HG02970 (cell line): ENCODE data around the gene AUTS2.

Experiments
- ATAC-seq: cut with Tn5 transposase; IDR thresholded peaks from one replicate; pipeline ENCODE4 v1.9.1; 2021; ENCODE audit warnings: mild to moderate bottlenecking, moderate library complexity, moderate number of reproducible peaks; ENCODE audit not compliant: unreplicated experiment, low FRiP score

AUTS2 gene

DNA sequence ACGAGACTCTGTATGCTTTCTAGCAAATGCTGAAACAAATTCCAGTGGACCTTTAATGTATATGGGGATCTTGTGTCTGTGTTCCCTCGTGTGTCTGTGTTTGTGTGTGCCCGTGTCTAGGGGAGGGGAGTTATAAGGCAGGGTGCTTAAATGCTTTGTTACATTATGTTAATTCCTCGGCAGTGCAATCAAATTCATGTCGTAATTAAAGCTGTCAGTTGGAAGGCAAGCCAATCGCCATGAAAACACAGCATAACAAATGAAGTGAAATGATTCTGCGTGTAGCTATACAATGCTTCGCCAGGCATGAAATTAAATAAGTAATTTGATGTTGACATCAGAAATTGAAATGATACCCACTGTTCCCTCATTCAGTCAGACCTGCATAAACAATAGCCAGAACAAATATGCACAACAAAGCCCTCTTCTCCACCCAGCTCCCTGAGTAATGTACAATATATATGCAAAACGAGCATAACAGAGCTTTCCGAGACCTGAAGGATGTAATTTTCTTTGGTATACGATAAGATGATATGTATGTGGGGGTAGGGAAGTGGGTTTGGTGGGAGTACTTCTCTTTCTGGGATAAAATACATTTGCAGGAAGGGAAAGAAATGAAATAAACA, 534.1 kb downstream of the AUTS2 start:
- no peak for ATAC-seq

- no peak for ATAC-seq
Measured at GRCh38 chr7:70132852-70133690, 534.8 kb downstream of the AUTS2 start.

DNA sequence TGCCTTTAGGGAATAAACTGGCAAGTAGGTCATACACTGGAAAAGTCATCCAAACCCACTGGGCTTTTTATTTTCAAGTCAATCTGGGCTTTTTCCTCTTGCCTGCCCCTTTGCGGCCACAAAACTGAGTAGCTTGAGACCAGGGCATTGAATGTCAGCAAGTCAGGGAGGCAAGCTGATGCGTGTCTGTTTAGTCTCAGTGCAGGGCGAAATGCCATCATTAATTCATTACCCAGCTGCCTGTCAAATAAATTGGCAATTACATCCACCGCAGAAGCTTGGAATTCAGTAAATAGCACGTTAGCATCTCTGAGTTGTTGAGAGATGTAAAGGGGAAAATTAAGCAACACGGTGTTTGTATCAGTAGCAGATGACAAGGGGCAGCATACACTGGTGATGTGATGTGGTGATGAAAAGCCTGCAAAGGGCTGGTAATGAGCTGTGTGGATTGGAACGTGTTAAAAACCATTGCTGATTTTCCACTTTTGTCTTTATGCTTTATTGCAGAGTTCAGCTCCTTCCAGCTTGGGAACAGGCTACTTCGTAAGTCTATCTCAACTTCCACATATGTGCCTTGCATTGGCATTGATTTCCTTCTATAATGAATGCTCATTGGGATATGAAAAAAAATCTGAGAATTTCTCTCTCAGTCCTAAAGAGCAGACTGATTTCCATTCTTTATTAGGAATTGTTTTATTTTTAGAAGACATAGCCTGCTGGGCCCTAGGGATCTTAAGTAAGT, 535.9 kb downstream of the AUTS2 start:
- no peak for ATAC-seq

DNA sequence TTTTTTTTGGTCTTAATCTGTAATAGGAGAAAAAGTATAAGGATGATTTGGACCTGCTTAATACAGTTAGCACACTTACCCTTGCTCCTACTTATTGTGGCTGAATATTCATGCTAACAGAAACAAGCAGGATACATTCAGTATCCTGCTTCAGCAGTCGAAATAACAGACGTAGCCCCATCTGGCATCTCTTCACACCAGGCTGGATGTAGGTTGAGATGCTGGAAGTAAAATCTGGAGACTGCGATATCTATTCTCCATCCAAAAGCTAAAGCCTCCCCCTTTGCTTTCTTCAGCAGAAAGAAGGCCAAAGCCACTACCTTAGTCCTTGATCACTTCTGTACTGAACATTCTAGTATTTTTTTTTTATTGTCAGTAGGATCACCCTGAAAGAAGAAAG, 537.4 kb downstream of the AUTS2 start:
- no peak for ATAC-seq

GRCh38 chr7:70137126-70137525, 538.9 kb downstream of the AUTS2 start:
- no peak for ATAC-seq

DNA sequence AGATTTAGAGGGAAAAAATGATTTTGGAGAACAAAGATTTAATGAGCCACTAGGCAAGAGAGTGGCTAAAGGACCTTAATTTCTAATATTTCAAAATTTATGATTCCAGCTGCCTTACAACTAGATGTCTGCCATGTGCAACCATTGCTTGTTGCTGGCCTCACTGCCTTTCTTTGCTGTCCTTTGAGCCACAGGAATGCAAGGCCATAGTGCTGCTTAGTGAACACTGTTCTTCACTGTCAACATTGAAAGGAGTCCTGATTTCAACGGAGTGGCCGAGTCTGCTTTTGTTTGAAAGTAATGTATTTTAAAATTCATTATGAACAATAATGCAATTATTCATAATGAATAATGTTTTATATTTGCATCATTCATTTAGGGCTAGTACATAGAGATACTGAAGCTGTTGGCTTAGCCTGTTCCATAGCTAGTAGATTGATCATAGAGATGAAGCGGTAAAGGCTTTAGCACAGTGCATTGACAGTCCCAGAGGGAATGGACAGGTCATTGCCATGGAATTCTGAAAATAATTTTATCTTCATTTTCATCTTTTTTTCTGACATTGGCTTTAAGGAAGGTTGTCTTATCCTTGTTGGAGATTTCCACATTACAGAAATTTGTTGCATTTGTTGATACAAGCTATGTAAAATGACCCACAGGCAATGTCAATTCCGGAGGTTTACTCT, 544.1 kb downstream of the AUTS2 start:
- ATAC-seq: no peak

DNA sequence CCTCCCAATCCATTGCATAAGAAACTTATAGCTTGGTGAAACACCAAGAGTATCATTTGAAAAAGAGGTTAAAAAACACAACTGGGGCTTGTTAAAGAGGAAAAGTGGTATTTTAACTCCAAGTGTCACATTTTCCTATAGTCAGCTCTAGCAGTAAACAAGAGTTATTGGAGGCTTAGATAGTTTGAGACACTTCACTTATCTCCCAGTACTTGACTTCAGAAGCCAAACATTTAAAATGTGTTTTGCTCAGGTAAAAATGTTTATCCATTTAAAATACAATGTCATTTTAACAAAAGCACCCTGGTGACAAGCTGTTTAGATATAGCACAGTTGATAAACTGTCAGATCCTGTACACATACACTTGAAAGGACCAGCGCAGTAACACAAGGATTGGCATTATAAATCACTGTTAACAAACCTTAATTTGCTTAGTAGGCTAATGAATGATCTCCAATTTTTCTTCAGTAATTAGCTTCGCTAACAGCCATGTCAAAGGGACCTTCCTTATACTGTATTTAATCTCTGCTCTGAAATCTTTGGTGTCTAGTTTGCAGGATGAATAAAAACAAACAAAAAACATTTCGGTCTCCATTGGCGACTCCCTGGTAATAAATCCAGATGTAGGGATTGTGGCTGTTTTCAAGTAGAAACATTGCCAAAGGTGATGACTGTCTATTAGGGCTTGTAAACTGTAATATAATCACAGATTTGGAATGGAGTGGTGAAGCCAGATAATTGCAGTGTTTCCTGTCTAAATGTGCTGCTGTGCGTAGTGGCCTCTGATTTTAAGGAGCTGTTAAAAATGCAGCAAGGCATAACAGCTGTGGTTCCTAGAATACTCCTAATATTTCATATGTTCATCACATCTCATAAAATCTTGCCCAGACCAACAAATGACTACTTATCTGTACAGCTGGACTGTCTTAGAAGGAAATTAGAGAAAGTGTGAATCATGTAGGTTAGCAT, 545.1 kb downstream of the AUTS2 start:
- ATAC-seq: no peak

DNA sequence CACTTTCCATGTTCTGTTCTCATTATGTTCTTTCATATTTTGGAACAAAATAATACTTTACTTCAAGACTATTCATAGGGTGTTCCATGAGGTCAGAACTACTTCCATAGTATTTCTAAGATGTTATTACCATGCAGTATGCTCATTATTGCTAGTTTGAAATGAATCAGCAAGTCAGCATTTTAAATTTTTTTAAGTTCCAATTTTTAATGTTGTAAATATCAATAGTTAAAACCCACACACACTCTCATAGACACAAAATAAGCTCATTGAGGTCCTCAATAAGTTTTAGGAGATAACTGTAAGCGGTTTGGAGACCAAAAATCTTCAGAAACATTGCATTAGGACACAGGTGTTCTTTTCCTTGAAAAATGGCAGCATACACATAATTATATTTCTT, 550.7 kb downstream of the AUTS2 start:
- ATAC-seq: no peak

DNA sequence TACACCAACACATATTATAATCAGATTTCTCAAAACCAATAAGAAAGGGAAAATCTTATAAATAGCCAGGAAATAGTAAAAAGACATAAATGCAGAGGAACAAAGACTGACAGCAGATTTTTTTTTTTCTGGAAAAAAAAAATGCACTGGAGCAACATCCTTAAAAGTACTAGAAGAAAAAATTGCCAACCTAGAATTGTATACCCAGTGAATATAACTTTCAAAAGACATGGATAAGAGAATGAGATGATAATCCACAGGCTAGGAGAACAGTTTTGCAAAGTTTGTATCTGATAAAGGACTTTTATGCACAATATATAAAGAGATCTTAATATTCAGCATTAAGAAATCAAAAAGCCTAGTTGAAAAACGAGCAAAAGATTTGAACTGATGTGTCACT, 554.0 kb downstream of the AUTS2 start:
- ATAC-seq: no peak

GRCh38 chr7:70153933-70154332, 555.7 kb downstream of the AUTS2 start:
- ATAC-seq: no peak

DNA sequence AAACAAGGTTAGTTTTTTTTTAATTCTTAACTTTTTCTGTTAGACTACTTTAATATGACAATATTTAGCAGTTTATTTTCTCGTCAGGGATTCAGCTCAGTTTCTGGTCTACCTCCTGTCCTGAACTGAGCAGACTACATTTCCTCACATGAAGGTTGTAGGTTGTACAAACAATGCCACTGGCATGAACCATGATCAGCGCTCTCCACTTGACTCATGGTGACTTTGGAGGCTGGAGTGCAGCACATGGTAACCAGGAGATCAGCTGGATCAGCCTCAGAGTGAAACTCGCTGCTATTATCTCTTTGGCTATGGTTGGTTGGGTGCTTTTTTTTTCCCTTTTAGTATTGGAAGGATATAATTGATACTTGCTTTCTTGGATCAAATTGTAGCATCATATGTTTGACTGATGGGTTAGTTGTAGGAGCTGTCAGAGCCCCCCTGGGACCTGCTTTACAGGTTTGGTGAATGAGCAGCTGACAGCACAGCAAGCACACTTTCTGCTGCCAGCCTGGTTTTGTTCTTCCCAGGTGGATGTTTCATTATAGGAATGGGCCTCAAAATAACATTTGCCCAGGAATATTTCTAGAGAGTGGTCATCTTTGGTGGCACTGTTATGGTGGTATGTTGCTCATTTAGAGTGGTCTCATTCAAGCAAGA, 556.4 kb downstream of the AUTS2 start:
- ATAC-seq: no peak

GRCh38 chr7:70156057-70156456, 557.8 kb downstream of the AUTS2 start:
- no peak for ATAC-seq

GRCh38 chr7:70159121-70159520, 560.8 kb downstream of the AUTS2 start:
- ATAC-seq: no peak

DNA sequence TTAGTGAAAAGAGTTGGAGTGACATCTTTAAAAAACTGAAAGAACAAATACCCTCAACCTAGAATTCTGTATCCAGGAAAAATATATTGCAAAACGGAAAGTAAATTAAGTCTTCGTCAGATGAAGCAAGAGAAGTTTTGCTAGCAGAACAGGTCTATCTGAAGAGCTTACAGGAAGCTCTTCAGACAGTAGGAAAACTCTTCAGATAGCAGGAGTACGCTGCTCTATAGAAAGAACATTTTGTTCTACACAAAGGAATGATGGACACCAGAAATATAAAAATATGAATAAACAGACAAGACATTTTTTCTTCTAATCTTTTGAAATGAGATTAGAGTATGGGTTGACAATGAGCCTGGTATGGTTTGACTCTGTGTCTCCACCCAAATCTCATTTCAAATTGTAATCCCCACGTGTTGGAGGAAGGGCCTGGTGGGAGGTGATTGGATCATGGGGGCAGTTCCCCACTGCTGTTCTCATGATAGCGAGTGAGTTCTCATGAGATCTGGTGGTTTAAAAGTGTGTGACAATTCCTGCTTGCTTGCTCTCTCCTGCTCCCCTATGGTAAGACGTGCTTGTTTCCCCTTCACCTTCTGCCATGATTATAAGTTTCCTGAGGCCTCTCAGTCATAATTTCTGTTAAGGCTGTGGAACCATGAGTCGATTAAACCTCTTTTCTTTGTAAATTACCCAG, 567.3 kb downstream of the AUTS2 start:
- ATAC-seq: no peak

DNA sequence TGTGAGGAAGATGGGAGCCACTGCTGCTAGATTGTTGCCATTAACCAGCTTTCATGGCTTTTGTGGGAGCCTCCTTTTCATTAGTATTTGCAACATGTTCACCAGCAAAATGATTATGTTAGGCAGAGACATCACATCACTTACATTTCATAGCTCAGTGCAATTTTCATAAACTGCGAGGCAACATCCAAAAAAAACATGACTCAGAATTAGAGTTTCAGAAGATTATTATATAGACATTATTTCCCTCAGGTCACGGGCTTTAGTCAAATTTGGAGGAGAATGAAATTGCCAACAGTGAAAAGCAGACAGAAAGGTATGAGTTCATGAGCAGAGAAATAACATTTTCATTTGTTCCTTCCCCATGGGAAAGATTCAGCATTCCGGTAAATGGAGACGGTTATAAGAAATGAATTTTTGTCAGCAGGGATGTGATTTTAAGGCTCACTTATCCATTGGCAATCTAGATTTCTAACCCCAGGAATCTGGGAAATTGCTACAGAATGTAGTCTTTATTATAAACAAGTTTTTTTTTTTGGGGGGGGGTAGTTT, 573.2 kb downstream of the AUTS2 start:
- ATAC-seq: no peak

DNA sequence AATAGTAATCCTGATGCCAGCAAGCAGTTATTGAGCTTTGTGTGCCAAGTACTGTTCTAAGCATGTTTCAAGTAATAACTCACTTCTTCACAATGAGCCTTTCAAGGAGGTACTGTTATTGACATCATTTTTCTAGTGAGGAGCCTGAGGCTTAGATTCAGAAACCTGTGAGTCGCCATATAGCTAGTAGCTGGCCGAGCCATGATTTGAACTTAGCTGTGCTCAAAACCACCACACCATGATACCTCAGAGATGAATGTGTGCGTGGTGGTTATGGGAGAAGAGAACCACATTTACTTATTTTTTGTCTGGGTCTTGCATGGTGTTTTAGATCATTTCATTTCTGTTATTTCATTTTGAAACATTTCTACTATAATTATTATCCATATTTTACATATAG, 578.9 kb downstream of the AUTS2 start:
- ATAC-seq: no peak

DNA sequence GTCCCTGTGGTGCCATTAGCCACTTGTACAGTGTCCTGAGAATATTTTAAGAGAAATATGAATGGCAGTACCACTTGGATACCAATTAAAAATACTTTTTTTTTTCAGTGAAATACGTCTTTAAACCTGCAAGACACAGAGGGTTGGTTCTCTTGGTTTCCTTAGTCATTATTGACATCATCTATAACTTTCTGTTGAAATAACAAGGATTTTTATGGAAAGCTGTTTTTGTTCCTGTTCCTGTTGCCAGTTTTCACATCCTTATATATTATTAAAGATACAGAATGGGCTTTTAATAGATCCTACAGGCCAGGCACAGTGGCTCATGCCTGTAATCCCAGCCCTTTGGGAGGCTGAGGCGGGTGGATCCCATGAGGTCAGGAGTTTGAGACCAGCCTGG, 579.9 kb downstream of the AUTS2 start:
- ATAC-seq: no peak

GRCh38 chr7:70178787-70179186, 580.5 kb downstream of the AUTS2 start:
- ATAC-seq: no peak
